AG04449 (cell line): ENCODE measurements around the gene DPH1.

ENCODE experiments used
- CTCF ChIA-PET: fragments of 350-600 bp; formaldehyde crosslinking; extraction: SDS; loops from one replicate; lab custom pipeline; 2021; ENCODE audit warnings: antibody characterized with exemption; lab: Yijun Ruan, JAX
- POLR2A ChIA-PET: fragments of 400-600, 350-600 bp; formaldehyde crosslinking; extraction: SDS; loops from one replicate; lab custom pipeline; 2020; ENCODE audit warnings: antibody characterized with exemption, inconsistent platforms; lab: Yijun Ruan, JAX
- DNase-seq: peaks from one replicate; pipeline ENCODE4 v3.0.0-alpha.2; 2010; ENCODE audit warnings: low read depth, low spot score
- H3K4me3 ChIP-seq: 2 replicates; pipeline ENCODE4 v1.5.1; 2011; ENCODE audit warnings: low read depth, mild to moderate bottlenecking, control low read depth, low read length
- TF ChIP-seq, protein P1 (sequence below): IDR thresholded peaks from one replicate; pipeline ENCODE4 v1.5.1; 2011; ENCODE audit warnings: mild to moderate bottlenecking, moderate library complexity, low read length, control low read depth, inconsistent platforms; ENCODE audit not compliant: insufficient read depth; ENCODE audit errors: missing control alignments

DPH1 gene

DNA sequence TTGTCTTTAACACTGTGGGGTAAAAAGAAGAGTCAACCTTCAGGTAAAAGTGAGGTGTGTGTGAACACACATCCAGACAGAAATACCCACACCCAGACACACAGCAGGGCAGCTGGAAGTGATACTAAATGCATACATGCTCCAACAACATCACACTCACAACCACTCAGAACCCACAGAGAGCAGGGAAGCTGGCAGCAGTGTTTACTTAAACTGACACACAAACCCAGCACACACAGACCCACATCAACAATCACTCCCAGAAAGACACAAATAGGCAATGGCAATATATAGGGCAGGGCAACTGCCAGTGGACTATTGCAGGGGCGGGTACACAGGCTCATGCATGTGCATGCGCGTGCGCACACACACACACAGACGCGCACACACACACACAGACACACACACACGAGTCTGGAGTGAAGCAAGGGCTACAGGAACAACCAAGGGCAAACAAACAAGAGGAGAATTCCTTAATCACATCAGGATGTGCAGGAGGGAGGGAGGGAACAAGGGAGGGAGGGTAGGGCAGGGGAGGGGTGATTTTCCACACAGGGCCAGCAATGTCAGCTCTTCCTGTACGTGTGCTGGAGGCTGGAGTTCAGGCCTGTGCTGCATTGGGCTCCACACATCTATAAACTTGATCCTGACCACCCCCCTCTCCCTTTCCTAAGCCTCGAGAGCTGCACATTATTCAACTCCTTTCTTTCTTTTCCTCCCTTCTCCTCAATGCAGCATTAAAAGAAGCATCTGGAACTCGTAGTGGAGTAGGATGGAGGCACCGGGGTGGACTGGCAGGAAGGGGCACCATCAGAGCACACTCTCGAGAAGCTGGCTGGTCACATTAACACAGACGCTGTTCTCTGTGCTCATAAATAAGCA lies 55.1 kb downstream of the DPH1 start:
- ChIA-PET CTCF (interaction anchor here (1.0 to 12.3 kb wide), 7 partner anchors 10 to 160 kb away, joined by 3 to 105 read pairs (median 7); partner anchors contain the start of gene HIC1), POLR2A (interaction anchor here (0.9 to 1.4 kb wide), 2 partner anchors 30 to 129 kb away, joined by 4 to 7 read pairs; partner anchors contain the start of gene HIC1)
- no peak for DNase-seq
- H3K4me3 ChIP-seq = no peak overlapping the region
- TF ChIP-seq, protein P1, sequence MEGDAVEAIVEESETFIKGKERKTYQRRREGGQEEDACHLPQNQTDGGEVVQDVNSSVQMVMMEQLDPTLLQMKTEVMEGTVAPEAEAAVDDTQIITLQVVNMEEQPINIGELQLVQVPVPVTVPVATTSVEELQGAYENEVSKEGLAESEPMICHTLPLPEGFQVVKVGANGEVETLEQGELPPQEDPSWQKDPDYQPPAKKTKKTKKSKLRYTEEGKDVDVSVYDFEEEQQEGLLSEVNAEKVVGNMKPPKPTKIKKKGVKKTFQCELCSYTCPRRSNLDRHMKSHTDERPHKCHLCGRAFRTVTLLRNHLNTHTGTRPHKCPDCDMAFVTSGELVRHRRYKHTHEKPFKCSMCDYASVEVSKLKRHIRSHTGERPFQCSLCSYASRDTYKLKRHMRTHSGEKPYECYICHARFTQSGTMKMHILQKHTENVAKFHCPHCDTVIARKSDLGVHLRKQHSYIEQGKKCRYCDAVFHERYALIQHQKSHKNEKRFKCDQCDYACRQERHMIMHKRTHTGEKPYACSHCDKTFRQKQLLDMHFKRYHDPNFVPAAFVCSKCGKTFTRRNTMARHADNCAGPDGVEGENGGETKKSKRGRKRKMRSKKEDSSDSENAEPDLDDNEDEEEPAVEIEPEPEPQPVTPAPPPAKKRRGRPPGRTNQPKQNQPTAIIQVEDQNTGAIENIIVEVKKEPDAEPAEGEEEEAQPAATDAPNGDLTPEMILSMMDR = no peak

GRCh38 chr17:2085648-2085949 lies 55.6 kb downstream of the DPH1 start:
- POLR2A ChIA-PET = interaction anchor here (0.9 to 1.4 kb wide), 2 partner anchors 30 to 129 kb away, joined by 4 to 7 read pairs; partner anchors contain the start of gene HIC1
- DNase-seq = no peak
- CTCF ChIA-PET = interaction anchor here (1.0 to 12.3 kb wide), 9 partner anchors 9 to 160 kb away, joined by 3 to 105 read pairs (median 7); partner anchors contain the start of gene HIC1
- H3K4me3 ChIP-seq = no peak overlapping the region
- TF ChIP-seq, protein P1 = no peak

GRCh38 chr17:2086306-2086705 lies 56.4 kb downstream of the DPH1 start:
- no peak overlapping the region for H3K4me3 ChIP-seq
- CTCF ChIA-PET = interaction anchor here (0.7 to 12.3 kb wide), 11 partner anchors 9 to 195 kb away, joined by 3 to 105 read pairs (median 5); partner anchors contain the start of gene HIC1
- POLR2A ChIA-PET = interaction anchor here (0.9 to 1.0 kb wide), 2 partner anchors 88 to 128 kb away, joined by 3 to 4 read pairs; no protein-coding TSS in a partner anchor
- DNase-seq = no peak
- TF ChIP-seq, protein P1 = no peak

DNA sequence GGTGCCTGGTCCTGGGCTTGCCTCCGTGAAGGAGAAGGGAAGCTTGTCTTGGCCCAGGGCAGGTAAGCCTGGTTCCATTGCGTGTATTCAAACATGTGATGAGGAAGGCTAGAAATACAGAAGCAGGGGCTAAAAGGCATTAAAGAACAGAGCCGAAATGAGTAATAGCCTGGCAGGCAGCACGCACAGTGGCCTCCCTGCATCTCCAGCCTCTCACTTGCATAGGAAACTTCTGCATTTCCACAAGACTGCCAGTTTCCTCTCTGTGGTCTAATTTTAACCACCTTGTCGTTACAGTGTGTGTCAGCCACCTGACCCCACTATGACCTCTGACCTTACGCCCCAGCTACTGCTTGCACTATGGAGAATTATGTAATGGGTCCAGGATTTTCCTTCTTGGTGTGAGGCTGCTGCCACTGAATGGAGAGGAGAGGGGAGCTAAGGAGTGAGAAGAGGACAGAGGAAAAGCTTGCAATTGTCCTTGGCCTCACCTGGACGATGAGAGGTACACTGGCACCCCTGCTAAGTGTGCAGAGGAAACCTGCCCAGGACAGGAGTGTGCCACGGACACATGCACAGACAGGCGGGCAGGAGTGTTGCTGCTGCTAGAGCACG lies 57.8 kb downstream of the DPH1 start:
- no peak for DNase-seq
- no peak overlapping the region for H3K4me3 ChIP-seq
- TF ChIP-seq, protein P1 = no peak
- ChIA-PET POLR2A (interaction anchor here (3.9 kb wide), 1 partner anchor 32 kb away, joined by 28 read pairs; the partner anchor contains the start of gene HIC1), CTCF (interaction anchor here (0.9 to 12.3 kb wide), 5 partner anchors 13 to 158 kb away, joined by 3 to 105 read pairs (median 4); no protein-coding TSS in a partner anchor)

GRCh38 chr17:2089021-2089422 lies 59.1 kb downstream of the DPH1 start:
- TF ChIP-seq, protein P1 = no peak
- ChIA-PET POLR2A (interaction anchor here (3.3 to 3.9 kb wide), 2 partner anchors 21 to 33 kb away, joined by 16 to 28 read pairs; partner anchors contain the start of gene HIC1), CTCF (interaction anchor here (0.8 to 12.3 kb wide), 12 partner anchors 15 to 193 kb away, joined by 3 to 105 read pairs (median 8); partner anchors contain the start of gene HIC1)
- no peak for DNase-seq
- peak overlapping the region; percentile 43 for H3K4me3 ChIP-seq
